HG02938 (cell line): ENCODE data around the gene ZNF324B.
"Not testable (repeated sequence)": the region's sequence is repeated elsewhere in the genome, so short reads cannot be mapped to it uniquely, and the experiment has no call there.

Experiments
- ATAC-seq: cut with Tn5 transposase; IDR thresholded peaks from one replicate; pipeline ENCODE4 v1.9.1; 2021; ENCODE audit warnings: mild to moderate bottlenecking, moderate library complexity; ENCODE audit not compliant: unreplicated experiment

ZNF324B gene

DNA sequence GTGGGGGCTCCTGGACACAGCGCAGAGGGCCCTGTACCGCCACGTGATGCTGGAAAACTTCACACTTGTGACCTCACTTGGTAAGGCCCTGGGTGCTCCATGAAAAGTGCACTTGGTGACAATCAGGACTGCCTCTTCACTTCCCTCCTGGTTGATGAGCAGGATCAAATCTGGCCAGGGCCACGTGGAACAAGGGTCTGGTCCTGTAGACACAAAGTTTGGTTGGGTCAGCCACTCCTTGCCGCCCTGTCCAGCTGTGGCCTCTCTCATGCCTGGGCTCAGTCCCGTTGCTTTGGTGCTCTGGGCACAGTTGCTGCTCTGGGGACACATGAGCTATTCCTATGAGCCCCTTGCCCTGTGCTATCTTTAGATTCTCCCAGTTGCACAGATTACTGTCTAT is 2.3 kb downstream of the ZNF324B start:
- no peak for ATAC-seq

DNA sequence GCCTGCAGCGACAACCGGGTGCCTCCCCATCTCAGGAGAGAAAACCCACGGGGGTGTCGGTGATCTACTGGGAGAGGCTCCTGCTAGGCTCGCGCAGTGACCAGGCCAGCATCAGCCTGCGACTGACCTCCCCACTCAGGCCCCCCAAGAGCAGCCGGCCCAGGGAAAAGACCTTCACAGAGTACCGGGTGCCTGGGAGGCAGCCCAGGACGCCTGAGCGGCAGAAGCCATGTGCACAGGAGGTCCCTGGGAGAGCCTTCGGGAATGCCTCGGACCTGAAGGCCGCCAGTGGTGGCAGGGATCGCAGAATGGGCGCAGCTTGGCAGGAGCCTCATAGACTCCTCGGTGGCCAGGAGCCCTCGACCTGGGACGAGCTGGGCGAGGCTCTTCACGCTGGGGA is 3.9 kb downstream of the ZNF324B start:
- no peak for ATAC-seq

DNA sequence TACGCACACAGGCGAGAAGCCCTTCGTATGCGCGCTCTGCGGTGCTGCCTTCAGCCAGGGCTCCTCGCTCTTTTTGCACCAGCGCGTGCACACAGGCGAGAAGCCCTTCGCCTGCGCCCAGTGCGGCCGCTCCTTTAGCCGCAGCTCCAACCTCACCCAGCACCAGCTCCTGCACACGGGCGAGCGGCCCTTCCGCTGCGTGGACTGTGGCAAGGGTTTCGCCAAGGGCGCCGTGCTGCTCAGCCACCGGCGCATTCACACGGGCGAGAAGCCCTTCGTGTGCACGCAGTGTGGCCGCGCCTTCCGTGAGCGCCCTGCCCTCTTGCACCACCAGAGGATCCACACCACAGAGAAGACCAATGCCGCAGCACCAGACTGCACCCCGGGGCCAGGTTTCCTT is 4.7 kb downstream of the ZNF324B start:
- ATAC-seq: no peak

DNA sequence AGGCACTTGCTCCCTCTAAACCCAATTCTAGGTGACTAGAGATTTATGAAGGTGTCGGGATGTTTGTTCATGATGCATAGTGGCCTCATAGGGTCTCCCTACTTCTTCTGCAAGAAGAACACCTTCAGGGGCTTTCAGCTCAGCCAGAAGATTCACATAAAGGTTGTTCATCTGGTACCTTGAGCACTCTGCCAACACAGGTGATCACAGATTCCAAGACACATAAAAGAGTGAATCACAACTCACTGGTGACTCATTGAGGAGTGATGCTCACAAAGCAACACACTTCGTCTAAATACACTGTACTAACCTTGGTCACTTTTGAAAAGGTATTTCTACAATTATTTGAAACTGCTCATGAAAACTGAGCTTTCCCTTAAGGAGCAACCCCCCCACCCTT is 8.6 kb downstream of the ZNF324B start:
- ATAC-seq: no peak

DNA sequence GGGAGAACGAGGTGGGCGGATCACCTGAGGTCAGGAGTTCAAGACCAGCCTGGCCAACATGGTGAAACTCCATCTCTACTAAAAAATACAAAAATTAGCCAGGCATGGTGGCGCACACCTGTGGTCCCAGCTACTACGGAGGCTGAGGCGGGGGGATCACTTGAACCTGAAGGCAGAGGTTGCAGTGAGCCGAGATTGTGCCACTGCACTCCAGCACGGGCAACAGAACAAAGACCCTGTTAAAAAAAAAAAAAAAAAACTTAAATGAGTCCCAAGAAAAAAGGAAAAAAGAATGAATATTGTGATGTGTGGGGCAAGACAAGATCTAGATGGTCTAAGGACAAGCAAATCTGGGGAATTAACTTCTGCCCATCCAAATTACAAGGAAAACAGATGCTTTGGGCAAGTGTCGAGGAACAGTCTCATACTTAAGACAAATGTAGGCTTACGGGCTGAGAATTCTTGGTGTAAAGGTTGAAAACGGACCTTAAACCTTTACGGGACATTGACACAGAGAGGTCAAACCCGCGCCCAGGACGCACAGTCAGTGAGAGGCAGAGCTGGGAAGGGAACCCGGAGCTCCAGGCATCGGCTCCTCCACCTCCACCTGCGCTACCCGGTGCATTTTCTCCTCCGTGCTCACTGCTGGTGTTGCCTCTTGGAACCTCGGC is 14.8 kb downstream of the ZNF324B start:
- peak; percentile 19 for ATAC-seq

DNA sequence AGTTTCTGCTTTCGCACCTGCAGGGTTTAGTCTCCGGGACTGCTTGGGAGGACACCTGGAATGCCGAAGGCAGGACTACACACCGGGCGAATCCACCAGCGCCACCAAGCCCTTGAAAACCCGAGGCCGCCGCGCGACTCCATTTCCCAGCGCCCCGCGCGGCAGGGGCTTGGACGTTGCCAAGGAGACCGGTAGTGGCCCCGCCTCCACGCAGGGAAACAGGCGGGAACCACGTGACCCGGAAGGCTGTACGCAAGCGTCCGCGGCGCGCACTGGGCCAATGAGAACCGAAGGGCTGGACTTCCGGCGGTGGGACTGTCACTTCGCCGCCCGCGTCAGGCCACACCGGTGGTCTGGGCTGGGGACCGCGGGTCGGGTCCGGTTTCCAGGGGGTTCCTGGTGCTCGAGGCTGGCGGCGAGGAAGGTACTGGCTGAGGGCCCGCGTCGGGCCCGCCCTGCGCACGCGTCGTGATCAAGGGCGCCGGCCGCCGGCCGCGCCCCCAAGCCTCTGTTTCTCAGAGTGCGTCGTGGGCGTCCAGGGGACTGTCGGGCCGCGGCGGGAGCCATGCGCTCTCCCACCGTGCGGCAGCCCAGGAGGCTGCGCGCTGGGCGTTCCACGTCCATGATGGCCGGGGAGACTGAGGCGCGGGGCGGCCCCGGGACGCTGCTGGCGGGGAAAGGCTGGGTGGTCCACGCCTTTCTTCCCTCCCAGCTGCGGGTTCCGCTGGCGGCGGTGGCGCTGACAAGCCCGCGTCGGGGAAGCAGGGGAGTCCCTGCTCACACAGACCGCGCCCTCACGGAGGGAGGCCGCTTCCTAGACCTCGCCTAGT is 15.6 kb downstream of the ZNF324B start, which contains the start of gene ZNF324:
TSS of gene ZNF324 (plus strand) at position 321 of the 830 bp plus-strand sequence. CDS start 2,106 bp downstream, outside the sequence.
- ATAC-seq: peak; percentile 79

DNA sequence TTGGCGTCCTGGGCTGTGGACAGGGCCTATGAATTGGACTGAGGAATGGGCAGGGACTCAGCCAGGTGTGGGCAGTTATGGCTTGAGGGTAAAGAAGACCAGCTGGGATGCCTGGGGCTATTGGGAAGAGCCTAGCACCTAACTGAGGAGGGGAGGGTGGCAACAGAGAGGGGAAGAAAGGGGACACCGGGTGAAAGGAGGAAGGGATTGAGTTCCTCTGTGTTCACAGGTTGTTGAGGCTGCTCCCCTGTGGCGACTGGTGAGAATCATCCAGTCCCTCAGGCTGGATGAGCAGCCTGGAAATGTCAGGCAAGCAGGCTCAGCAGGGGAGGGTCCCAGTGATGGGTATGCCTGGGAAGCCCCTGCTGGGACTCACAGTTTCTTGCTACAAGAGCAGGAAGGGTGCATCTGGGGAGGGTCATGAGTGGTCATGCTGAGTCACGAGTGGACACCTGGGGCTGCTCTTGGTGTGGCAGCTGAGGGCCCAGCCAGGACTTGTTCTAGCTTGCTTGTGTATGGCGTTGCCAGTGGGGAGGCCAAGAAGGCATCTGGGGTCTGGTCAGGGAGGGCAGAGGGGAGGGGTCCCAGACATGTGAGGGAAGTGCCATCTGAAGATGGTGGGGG is 16.9 kb downstream of the ZNF324B start:
- no peak for ATAC-seq

DNA sequence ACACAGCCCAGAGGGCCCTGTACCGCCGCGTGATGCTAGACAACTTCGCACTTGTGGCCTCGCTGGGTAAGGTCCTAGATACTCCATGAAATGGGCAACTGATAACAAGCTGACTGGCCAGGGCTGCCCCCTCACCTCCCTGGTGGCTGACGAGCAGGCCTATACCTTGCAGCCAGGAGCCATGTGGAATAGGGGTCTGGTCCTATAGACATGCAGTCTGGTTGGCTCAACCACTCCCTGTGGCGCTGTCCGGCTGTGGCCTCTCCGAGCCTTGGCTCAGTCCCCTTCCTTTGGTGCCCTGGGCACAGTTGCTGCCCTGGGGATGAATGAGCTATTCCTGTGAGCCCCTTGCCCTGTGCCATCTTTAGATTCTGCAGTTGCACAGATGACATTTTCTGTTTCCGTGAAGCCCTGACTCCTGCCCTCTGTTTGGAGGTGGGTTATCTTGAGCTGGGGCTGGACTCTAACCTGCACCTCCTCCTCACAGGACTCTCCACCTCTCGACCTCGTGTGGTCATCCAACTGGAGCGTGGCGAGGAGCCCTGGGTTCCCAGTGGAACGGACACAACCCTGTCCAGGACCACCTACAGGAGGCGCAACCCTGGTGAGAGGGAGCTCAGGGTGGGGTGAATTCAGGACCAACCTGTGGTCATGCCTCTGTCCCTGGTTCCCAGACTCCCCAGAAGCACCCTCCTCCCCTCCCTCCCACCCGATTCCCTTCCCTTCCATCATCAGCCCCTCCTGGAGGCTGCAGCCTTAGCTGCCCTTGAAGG is 18.0 kb downstream of the ZNF324B start:
- ATAC-seq: no peak

DNA sequence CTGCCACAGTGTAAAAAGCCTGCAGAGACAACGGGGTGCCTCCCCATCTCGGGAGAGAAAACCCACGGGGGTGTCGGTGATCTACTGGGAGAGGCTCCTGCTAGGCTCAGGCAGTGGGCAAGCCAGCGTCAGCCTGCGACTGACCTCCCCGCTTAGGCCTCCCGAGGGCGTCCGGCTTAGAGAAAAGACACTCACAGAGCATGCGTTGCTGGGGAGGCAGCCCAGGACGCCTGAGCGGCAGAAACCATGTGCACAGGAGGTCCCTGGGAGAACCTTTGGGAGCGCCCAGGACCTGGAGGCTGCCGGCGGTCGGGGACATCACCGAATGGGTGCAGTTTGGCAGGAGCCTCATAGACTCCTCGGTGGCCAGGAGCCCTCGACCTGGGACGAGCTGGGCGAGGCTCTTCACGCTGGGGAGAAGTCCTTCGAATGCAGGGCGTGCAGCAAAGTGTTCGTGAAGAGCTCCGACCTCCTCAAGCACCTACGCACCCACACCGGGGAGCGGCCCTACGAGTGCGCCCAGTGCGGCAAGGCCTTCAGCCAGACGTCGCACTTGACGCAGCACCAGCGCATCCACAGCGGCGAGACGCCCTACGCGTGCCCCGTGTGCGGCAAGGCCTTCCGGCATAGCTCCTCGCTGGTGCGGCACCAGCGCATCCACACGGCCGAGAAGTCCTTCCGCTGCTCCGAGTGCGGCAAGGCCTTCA is 19.6 kb downstream of the ZNF324B start:
- ATAC-seq: not testable (repeated sequence)

DNA sequence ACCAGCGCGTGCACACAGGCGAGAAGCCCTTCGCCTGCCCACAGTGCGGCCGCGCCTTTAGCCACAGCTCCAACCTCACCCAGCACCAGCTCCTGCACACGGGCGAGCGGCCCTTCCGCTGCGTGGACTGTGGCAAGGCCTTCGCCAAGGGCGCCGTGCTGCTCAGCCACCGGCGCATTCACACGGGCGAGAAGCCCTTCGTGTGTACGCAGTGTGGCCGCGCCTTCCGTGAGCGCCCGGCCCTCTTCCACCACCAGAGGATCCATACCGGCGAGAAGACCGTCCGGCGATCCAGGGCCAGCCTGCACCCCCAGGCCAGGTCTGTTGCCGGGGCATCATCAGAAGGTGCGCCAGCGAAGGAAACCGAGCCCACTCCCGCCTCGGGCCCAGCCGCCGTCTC is 20.3 kb downstream of the ZNF324B start:
- no peak for ATAC-seq

DNA sequence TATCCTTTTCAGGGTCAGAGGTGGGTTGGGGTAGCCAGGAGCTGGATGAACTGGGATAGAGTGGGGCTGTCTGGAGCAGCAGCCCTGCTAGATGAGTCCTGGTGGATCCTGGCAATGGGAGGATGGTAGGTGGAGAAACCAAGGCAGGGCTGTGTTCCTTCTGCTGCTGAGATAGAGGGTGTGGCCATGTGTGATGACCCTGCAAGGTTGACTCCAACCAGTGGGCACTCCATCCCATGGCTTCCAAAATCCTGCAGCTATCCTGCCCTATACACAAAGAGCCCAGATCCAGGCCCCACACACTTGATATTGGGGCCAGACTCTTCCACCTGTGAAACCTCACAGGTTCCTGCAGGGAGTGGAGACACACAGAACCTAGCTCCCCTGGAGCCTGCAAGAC is 22.4 kb downstream of the ZNF324B start:
- no peak for ATAC-seq

DNA sequence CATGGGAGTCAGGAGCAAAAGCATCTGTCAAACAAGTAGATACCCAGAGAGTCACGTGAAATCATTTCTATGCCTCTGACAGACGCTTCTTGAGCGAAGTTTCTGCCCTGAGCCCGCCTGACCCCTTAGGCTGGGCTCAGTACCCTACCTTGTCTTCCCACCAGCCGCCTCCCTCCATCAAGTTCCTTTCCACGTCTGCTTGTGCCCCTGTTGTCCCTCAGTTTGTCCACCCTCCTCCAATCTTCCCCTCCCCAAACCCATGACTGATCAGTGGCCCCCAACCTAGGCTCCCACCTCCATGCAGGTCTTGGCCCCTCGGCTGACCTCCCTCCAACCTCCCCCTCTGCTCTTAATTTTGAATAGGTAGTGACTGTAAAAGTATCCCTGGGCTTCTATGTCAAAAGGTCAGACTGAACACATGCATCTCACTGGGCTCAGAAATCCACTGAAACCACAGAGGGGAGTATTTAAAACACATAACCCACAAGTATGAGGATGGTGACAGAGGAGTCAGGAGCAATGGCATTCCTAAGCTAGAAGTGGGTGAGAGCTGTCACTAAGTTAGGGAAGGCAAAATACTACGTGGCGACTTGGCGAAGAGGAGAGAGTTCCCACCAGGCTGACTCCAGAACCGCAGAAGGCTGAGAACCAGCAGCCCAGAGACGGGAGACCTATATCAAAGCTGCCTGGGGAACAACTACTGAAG is 23.0 kb downstream of the ZNF324B start:
- no peak for ATAC-seq

DNA sequence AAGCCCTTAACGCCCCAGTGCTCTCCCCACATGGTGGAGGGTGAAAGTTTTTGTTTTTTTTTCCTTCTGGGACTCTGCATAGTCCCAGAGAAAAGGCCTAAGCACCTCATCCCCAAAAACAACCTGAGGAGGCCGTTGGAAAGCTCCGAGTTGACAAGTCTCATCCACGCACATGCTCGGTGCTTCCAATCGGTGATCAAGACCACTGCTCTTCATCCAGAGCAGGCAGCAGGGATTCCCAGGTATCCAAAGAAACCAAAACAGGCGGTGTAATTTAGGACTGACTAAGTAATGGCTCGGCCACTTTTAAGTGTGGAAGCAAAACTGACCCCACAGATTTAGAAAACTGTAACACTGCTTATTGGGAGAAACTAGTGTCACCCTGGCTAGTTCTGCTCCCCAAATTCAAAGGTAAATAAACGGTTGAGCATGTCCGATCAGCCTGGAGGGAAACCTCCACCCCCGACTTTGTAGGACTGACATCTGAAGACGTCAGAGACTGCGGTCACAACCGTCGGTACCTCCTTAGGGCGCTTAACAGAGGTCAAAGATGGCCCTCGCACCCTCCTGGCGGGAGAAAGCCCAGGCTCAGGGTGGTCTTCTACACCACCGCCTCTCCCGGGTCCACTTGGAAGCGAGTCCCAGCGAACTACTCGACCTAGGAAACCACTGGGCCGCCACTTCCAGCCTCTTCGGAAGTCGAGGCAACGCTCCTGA is 23.7 kb downstream of the ZNF324B start:
- ATAC-seq: peak; percentile 4

DNA sequence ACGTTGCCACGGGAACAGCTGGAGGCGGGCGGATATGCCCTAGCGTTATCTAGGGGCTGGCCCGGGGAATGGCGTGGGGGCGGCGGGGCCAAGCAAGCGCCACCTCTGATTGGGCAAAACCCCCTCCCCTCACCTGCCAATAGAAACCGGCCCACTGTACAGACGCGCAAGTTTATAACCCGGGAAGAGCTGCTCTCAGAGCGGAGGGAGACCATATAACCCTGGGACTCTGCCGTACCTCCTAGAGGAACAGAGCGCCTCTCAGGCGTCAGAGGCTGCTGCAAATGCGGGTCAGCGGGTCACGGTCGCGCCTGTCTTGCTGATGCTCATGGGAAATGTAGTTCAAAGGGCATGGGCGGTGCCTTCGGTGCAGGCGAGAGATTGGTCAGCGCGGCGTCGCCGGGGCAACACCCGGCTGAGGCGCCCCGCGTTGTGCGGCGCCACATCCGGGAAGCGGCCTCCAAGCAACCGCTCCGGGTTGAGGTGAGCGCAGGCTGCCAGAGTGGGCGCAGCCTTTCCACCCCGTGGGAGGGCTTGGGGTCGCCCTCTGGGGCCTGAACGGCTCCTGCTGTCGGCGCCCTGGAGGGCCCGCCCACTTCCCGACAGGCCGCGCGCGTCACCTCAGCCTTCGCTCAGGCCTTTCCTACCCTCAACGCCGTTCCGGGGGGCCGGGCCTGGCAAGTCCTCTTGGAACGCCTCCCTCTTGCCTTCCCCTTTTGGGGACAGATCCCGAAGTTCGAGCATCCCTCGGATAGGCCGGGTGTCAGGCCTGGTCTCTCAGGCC is 24.5 kb downstream of the ZNF324B start, which contains the start of gene ZNF446:
TSS of gene ZNF446 (plus strand) at position 639 of the 784 bp plus-strand sequence. CDS start 867 bp downstream, outside the sequence.
- ATAC-seq: peak; percentile 83

DNA sequence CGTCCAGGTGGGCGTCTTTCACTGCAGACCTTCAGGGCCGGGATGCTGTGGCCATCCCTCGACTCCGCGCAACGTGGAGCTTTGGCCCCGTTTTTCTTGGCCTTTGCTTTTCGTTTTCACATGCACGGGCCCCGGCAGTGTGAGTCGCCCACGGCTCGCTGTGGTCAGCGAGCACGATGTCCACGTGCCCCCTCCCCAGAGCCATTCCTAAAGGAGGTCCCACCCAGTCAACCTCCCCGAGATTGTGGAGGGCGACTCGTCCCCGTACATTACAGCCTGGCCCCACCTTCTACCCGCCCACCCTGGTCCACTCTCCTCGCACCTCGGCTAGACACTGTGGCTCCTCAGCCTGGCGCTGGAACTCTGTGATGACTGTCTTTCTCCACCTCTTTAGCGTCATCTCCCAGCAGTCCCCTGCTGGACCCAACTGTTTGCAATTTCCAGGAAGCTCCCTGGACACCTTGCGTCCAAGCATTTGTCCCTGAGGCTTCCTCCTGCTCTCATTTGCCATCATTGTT is 25.1 kb downstream of the ZNF324B start:
- ATAC-seq: no peak

DNA sequence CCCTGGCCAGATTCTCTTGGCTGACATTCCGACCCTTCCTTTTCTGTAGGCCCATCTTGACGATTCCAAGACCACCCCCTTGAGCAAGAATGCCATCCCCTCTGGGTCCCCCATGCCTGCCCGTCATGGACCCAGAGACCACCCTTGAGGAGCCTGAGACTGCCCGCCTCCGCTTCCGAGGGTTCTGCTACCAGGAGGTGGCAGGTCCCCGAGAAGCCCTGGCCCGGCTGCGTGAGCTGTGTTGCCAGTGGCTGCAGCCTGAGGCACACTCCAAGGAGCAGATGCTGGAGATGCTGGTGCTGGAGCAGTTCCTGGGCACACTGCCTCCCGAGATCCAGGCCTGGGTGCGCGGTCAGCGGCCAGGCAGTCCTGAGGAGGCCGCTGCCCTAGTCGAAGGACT is 25.7 kb downstream of the ZNF324B start:
- ATAC-seq: no peak

DNA sequence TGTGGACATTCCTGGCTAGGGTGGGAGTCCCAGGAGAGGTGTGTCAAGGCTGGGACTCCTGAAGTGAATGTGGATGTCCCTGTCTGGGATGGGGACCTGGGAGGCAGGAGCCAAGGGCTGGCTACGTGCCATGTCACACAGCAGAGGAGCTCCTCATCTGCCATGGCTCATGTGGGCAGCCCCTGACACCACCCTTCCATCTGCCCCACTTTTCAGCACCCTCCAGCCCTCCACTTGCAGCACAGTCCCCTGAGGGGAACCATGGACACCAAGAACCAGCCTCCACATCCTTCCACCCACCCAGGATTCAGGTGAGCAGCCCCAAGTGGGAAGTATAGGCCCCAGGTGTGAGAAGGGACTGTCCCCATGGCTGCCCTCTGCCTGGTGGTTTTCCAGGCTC is 26.4 kb downstream of the ZNF324B start:
- ATAC-seq: no peak

DNA sequence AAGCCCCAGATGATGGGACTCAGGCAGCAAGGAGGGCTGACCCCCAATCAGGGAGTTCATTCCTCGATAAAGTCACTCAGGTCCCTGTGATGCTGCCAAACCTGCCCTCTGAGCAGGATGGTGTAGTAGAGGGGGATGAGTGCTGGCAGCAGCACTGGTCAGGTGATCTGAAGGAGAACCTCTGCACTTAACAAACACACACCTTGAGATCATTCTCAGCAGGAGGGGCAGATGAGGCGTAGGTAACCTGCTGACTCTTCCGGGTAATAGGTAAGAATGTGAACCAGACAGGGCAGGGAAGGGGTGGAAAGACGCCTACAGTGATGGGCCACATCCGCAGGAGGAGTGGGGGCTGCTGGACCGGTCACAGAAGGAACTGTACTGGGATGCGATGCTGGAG is 27.9 kb downstream of the ZNF324B start:
- ATAC-seq: no peak
